ENCODE data around the gene ZNF652. TPM values are rescaled to one million over a fixed set of nuclear protein-coding genes. Genes with fewer than 3 reads are reported as not detected.

The ZNF652 gene
- polyA plus RNA-seq, 1 donor from 2014 or later: 26.7 TPM

DNA sequence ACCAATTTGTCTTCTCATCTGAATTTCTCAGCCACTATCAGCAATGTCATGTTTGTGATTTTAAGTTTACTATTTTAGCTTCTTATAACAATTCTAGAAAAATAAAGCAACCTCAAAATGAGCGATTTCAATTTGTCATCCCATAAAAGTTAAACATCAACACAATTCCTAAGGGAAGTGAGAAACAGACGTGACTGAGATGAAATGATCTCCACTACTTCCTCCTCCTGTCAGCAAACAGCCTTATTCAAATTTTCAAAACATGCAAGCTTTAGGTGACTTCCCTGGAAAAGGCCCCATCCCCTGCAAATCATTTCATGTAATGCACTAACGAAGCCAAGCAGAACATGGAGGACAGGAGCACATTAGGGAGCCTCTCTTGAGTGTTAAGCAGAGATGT lies 64.9 kb downstream of the ZNF652 start:
- Histone ChIP-seq H3K27me3 (ENCODE audit: insufficient read depth, low read depth, low read length) (no peaks in the 10 kb centered on the region), H4K20me1 (ENCODE audit: insufficient read depth) (no peaks in the 10 kb centered on the region), H3K4me3 (ENCODE audit: low read length) (no peak overlapping the region), H3F3A (ENCODE audit: insufficient read depth, low read length, poor library complexity, severe bottlenecking) (no peaks in the 10 kb centered on the region), H3K27ac (ENCODE audit: low read length) (no peak overlapping the region), H3K9me2 (ENCODE audit: insufficient read depth, low read length) (no peaks in the 10 kb centered on the region), H2AFZ (ENCODE audit: low read depth, low read length) (no peak overlapping the region), H3K36me3 (ENCODE audit: insufficient read depth, low read length) (no peaks in the 10 kb centered on the region), H3K4me2 (ENCODE audit: low read length) (no peak overlapping the region), H3K9me3 (ENCODE audit: low read length) (no peaks in the 10 kb centered on the region), H3K9ac (ENCODE audit: low read length) (no peak overlapping the region), H3K79me2 (replicated peaks; ENCODE audit: insufficient read depth, low read length) (no peaks in the 10 kb centered on the region)
- TF ChIP-seq SMC3 (conservative IDR thresholded peaks at IDR 0.05; ENCODE audit: poor library complexity) (no peak), TAF1 (IDR thresholded peaks at IDR 0.05; ENCODE audit: low read depth) (no peak)
- TF ChIP-seq, protein P1, sequence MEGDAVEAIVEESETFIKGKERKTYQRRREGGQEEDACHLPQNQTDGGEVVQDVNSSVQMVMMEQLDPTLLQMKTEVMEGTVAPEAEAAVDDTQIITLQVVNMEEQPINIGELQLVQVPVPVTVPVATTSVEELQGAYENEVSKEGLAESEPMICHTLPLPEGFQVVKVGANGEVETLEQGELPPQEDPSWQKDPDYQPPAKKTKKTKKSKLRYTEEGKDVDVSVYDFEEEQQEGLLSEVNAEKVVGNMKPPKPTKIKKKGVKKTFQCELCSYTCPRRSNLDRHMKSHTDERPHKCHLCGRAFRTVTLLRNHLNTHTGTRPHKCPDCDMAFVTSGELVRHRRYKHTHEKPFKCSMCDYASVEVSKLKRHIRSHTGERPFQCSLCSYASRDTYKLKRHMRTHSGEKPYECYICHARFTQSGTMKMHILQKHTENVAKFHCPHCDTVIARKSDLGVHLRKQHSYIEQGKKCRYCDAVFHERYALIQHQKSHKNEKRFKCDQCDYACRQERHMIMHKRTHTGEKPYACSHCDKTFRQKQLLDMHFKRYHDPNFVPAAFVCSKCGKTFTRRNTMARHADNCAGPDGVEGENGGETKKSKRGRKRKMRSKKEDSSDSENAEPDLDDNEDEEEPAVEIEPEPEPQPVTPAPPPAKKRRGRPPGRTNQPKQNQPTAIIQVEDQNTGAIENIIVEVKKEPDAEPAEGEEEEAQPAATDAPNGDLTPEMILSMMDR (IDR thresholded peaks at IDR 0.05; ENCODE audit: poor library complexity, severe bottlenecking): no peak

DNA sequence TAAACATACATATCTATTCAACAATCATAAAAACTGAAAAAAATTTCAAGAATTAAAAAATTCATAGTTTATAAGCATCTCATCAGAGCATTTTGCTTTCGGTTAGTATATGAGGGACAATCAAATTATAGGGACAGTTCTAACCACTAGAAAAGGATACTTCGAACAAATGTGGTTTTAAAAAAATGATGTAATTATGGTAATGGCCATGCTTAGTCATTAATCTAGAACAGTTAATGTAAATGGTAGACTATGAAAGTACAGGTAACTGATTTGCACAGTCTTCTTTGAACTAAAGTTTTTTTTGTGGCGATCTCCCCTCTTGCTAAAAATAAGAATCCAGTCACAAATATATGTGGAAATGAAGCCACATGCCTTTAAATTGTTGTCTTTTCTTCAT lies 67.9 kb downstream of the ZNF652 start:
- Histone ChIP-seq H4K20me1 (ENCODE audit: insufficient read depth) (no peaks in the 10 kb centered on the region), H3K27ac (ENCODE audit: low read length) (no peak overlapping the region), H2AFZ (ENCODE audit: low read depth, low read length) (no peak overlapping the region), H3K9me2 (ENCODE audit: insufficient read depth, low read length) (no peaks in the 10 kb centered on the region), H3K9ac (ENCODE audit: low read length) (no peak overlapping the region), H3K9me3 (ENCODE audit: low read length) (no peaks in the 10 kb centered on the region), H3K36me3 (ENCODE audit: insufficient read depth, low read length) (no peaks in the 10 kb centered on the region), H3K4me2 (ENCODE audit: low read length) (no peak overlapping the region), H3K79me2 (replicated peaks; ENCODE audit: insufficient read depth, low read length) (no peaks in the 10 kb centered on the region), H3K4me3 (ENCODE audit: low read length) (no peak overlapping the region), H3F3A (ENCODE audit: insufficient read depth, low read length, poor library complexity, severe bottlenecking) (no peaks in the 10 kb centered on the region), H3K27me3 (ENCODE audit: insufficient read depth, low read depth, low read length) (no peaks in the 10 kb centered on the region)
- TF ChIP-seq, protein P1 (IDR thresholded peaks at IDR 0.05; ENCODE audit: poor library complexity, severe bottlenecking): no peak
- TF ChIP-seq TAF1 (IDR thresholded peaks at IDR 0.05; ENCODE audit: low read depth) (no peak), RAD21 (conservative IDR thresholded peaks at IDR 0.05) (no peak), EP300 (conservative IDR thresholded peaks at IDR 0.05; ENCODE audit: poor library complexity, severe bottlenecking) (no peak), MXI1 (conservative IDR thresholded peaks at IDR 0.05; ENCODE audit: poor library complexity, severe bottlenecking) (no peak), POLR2AphosphoS5 (IDR thresholded peaks at IDR 0.05) (no peak), SMC3 (conservative IDR thresholded peaks at IDR 0.05; ENCODE audit: poor library complexity) (no peak), EZH2 (IDR thresholded peaks at IDR 0.05; ENCODE audit: borderline replicate concordance, insufficient read depth, low read length, poor library complexity, severe bottlenecking) (no peak)
- TF ChIP-seq, protein P2, sequence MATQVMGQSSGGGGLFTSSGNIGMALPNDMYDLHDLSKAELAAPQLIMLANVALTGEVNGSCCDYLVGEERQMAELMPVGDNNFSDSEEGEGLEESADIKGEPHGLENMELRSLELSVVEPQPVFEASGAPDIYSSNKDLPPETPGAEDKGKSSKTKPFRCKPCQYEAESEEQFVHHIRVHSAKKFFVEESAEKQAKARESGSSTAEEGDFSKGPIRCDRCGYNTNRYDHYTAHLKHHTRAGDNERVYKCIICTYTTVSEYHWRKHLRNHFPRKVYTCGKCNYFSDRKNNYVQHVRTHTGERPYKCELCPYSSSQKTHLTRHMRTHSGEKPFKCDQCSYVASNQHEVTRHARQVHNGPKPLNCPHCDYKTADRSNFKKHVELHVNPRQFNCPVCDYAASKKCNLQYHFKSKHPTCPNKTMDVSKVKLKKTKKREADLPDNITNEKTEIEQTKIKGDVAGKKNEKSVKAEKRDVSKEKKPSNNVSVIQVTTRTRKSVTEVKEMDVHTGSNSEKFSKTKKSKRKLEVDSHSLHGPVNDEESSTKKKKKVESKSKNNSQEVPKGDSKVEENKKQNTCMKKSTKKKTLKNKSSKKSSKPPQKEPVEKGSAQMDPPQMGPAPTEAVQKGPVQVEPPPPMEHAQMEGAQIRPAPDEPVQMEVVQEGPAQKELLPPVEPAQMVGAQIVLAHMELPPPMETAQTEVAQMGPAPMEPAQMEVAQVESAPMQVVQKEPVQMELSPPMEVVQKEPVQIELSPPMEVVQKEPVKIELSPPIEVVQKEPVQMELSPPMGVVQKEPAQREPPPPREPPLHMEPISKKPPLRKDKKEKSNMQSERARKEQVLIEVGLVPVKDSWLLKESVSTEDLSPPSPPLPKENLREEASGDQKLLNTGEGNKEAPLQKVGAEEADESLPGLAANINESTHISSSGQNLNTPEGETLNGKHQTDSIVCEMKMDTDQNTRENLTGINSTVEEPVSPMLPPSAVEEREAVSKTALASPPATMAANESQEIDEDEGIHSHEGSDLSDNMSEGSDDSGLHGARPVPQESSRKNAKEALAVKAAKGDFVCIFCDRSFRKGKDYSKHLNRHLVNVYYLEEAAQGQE (IDR thresholded peaks at IDR 0.05; ENCODE audit: borderline replicate concordance): no peak

Measured in neural cell (in vitro differentiated cells).